ENCODE measurements around the gene MAT1A. TPM values are rescaled to one million over a fixed set of nuclear protein-coding genes. Genes with fewer than 3 reads are reported as not detected.

The MAT1A gene
- total RNA-seq (2016; rRNA removed; fragmentation: Illumina TruSeq; extraction: Trizol) = 76.9 and 101 TPM in 2 replicates
- 8.2 and 9.7 TPM in 2 replicates for total RNA-seq (2016; cell fraction: cytosol; rRNA removed; fragmentation: Illumina TruSeq; extraction: Trizol; ENCODE audit: low read depth)
- total RNA-seq (2016; cell fraction: insoluble cytoplasmic fraction; rRNA removed; fragmentation: Illumina TruSeq; extraction: Trizol) = 77.4 and 101 TPM in 2 replicates
- total RNA-seq (2016; cell fraction: membrane; rRNA removed; fragmentation: Illumina TruSeq; extraction: Trizol) = 35.3 and 36.5 TPM in 2 replicates
- 51.9 and 57.9 TPM in 2 replicates for total RNA-seq (2016; cell fraction: nucleus; rRNA removed; fragmentation: Illumina TruSeq; extraction: Trizol)
- 57.1 and 71.8 TPM in 2 replicates for polyA plus RNA-seq (2011; rRNA removed)
- polyA plus RNA-seq (2011; cell fraction: cytosol; rRNA removed) = 67.8 and 68.7 TPM in 2 replicates
- polyA plus RNA-seq (2011; cell fraction: nucleus; rRNA removed) = 86.2 and 106 TPM in 2 replicates
- polyA plus RNA-seq (2012) = 51.2 and 64.8 TPM in 2 replicates
- polyA plus RNA-seq (2016; cell fraction: cytosol; fragmentation: Illumina TruSeq; extraction: Trizol; ENCODE audit: low read depth) = 7.9 and 9.8 TPM in 2 replicates
- polyA plus RNA-seq (2016; cell fraction: insoluble cytoplasmic fraction; fragmentation: Illumina TruSeq; extraction: Trizol; ENCODE audit: low read depth) = 98.3 and 108 TPM in 2 replicates
- 26.5 and 26.9 TPM in 2 replicates for polyA plus RNA-seq (2016; cell fraction: membrane; fragmentation: Illumina TruSeq; extraction: Trizol; ENCODE audit: low read depth)
- 93.4 and 100 TPM in 2 replicates for polyA plus RNA-seq (2016; cell fraction: nucleus; fragmentation: Illumina TruSeq; extraction: Trizol; ENCODE audit: insufficient read depth, low read depth)
- 0.07 and 103 TPM in 2 replicates for polyA minus RNA-seq (2011; rRNA and poly(A)+ RNA removed; ENCODE audit: low replicate concordance)
- polyA minus RNA-seq (2011; cell fraction: cytosol; rRNA and poly(A)+ RNA removed) = 28.5 and 32.8 TPM in 2 replicates
- 23.2 and 35.9 TPM in 2 replicates for polyA minus RNA-seq (2011; cell fraction: nucleus; rRNA and poly(A)+ RNA removed)
- Bru-seq, nascent RNA = percentile 75 among the genes with signal in this experiment
- BruChase-seq, experiment 1, labeled RNA remaining after a 6-hour chase = percentile 77 among the genes with signal in this experiment
- percentile 72 among the genes with signal in this experiment for BruChase-seq, experiment 2, labeled RNA remaining after a 2-hour chase
- long read RNA-seq, experiment 1, transcript MAT1A-201 (9 exons, 3,410 nt) = major isoform, 12 of 27 reads
- long read RNA-seq, experiment 1, partial matches to known transcripts = 3 of 27 reads
- long read RNA-seq, experiment 1, other reads (novel, unspliced or antisense) = 11 of 27 reads
- long read RNA-seq, experiment 2, transcript MAT1A-201 (9 exons, 3,410 nt) = major isoform, 28 of 70 reads
- long read RNA-seq, experiment 2, partial matches to known transcripts = 4 of 70 reads
- long read RNA-seq, experiment 2, other reads (novel, unspliced or antisense) = 37 of 70 reads

- H3K9me3 ChIP-seq (ENCODE audit: low read length) = no peaks in the 10 kb centered on the region
- intact Hi-C loops (cut with micrococcal nuclease; ENCODE audit: unreplicated experiment) (loop anchor here (1.0 kb wide), 1 partner anchor 28 kb away; no protein-coding TSS in a partner anchor), in situ Hi-C loops (cut with HindIII; ENCODE audit: extremely low pct_ligation_motif_present, low pct_unique_long_range_greater_than_20kb) (no loop called here)
- POLR2A ChIA-PET = interaction anchor here (1.0 to 6.5 kb wide), 11 partner anchors 8 to 209 kb away, joined by 3 to 69 read pairs (median 7); partner anchors contain the start of gene PRXL2A
- H3K27me3 ChIP-seq (ENCODE audit: control insufficient read depth in 1 of 2, insufficient read depth in 2 of 2, low read length in 2 of 2) = no peaks in the 10 kb centered on the region; a peak in 1 of 5 replicates
- peak within 1 kb of the TSS; percentile 44 to 67 (median 62) for H3K4me3 ChIP-seq (replicated peaks in 1 of 3; ENCODE audit: insufficient read depth in 1 of 3, low read depth in 2 of 3, low read length in 3 of 3)
- DNase-seq (ENCODE audit: low spot score) (peak; percentile 84), FAIRE-seq (peak; percentile 94), ATAC-seq (peak; percentile 76)
- peak within 1 kb of the TSS; percentile 74 for H3K9ac ChIP-seq (ENCODE audit: insufficient read depth, low read depth, low read length)
- peak within 1 kb of the TSS; percentile 100 for H2AFZ ChIP-seq (ENCODE audit: low read length)
- peaks cover 93% of the 10 kb centered on the region for H3K4me1 ChIP-seq (ENCODE audit: insufficient read depth, low read length)
- peak within 1 kb of the TSS; percentile 94 for H3K27ac ChIP-seq (ENCODE audit: extremely low read length, insufficient read depth, low read length)
- no peaks in the 10 kb centered on the region for H4K20me1 ChIP-seq (ENCODE audit: insufficient read depth, low read length)
- peak within 1 kb of the TSS; percentile 89 for H3K4me2 ChIP-seq (ENCODE audit: low read depth, low read length)
- BruUV-seq (replicated peaks) = no TSS peak
- CTCF ChIA-PET (ENCODE audit: low intra/inter-chr PET ratio, low total read pairs) = interaction anchor here (2.0 kb wide), 1 partner anchor 28 kb away, joined by 11 read pairs; no protein-coding TSS in a partner anchor
- peaks cover 45% of the 10 kb centered on the region for H3K79me2 ChIP-seq (ENCODE audit: insufficient read depth, low read length)
- 2% methylated on average over 9 of the region's 9 CpGs for WGBS (ENCODE audit: low lambda C conversion rate)
- peaks cover 0 to 8% of the 10 kb centered on the region in 2 experiments; a peak in 4 of 5 replicates for H3K36me3 ChIP-seq (replicated peaks in 1 of 2; ENCODE audit: control insufficient read depth in 1 of 2, insufficient read depth in 2 of 2, low read length in 2 of 2)
- TF ChIP-seq HOXA3 (CRISPR knock-in tag; IDR thresholded peaks at IDR 0.05) = peak; percentile 56; the same call in 1 of the 2 replicates
- TF ChIP-seq TFAP4 (IDR thresholded peaks at IDR 0.05; ENCODE audit: borderline replicate concordance, low read depth) = peak; percentile 98
- TF ChIP-seq ZNF557 (CRISPR knock-in tag; IDR thresholded peaks at IDR 0.05) = peak; percentile 21; the same call in 1 of the 2 replicates
- peak; percentile 88 for TF ChIP-seq TFDP2 (CRISPR knock-in tag; IDR thresholded peaks at IDR 0.05)
- TF ChIP-seq NR2F1 (CRISPR knock-in tag; IDR thresholded peaks at IDR 0.05) = no peak
- peak; percentile 68 for TF ChIP-seq THAP11 (CRISPR knock-in tag; IDR thresholded peaks at IDR 0.05)
- no peak for TF ChIP-seq GZF1 (CRISPR knock-in tag; IDR thresholded peaks at IDR 0.05)
- peak; percentile 72 for TF ChIP-seq ZNF687 (CRISPR knock-in tag; IDR thresholded peaks at IDR 0.05)
- peak; percentile 42; the same call in 1 of the 2 replicates for TF ChIP-seq HHEX (CRISPR knock-in tag; IDR thresholded peaks at IDR 0.05)
- no peak for TF ChIP-seq HNRNPK (IDR thresholded peaks at IDR 0.05; ENCODE audit: low read depth, low read length, poor library complexity, severe bottlenecking)
Measured at GRCh38 chr10:80289451-80290287, at the start of gene MAT1A. TSS of gene MAT1A (minus strand) at chr10:80289658. CDS start at chr10:80289423, 235 bp downstream.

Measured in HepG2 (cell line).